Prostate gland (tissue), 2 donors: ENCODE measurements around the gene KTN1.

Source experiments
- CTCF ChIP-seq, 4 experiments: fragments of 200-600 bp in 2 of 4; fragments of 450-650 bp in 2 of 4; sonication (generic) in 2 of 4; IDR thresholded peaks; 1 replicate in 3 of 4; 2 replicates in 1 of 4; pipeline ENCODE4 v1.5.1; 2016 to 2019; ENCODE audit warnings: antibody characterized with exemption in 4 of 4, mild to moderate bottlenecking in 2 of 4, moderate library complexity in 2 of 4
- POLR2A ChIP-seq: fragments of 450-650 bp; IDR thresholded peaks from one replicate; pipeline ENCODE4 v1.6.1; 2016; ENCODE audit warnings: antibody characterized with exemption, mild to moderate bottlenecking
- POLR2AphosphoS5 ChIP-seq: sonication (generic); formaldehyde crosslinking; IDR thresholded peaks from one replicate; pipeline ENCODE4 v1.6.1; 2017; ENCODE audit warnings: antibody characterized with exemption

DNA sequence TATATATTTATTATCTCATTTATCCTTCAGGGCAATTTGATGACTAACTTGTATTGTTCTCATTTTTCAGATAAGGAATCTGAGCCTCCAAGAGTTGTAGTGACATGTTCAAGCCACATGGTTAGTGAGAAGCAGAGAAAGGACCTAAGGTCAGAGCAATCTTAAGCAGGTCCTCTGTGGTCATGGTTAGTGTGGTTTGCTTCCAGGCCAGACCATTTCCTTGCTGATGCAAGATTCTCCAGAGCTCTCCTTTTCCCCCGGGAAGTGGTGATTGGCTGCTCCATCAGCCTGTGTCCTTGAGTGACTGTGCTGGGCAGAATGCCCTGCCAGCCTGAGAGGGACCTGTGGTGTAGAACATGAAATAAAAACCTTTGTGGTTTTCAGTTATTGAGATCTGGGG is 141.3 kb downstream of the KTN1 start:
- no peak for TF ChIP-seq CTCF (IDR thresholded peaks at IDR 0.05)
- TF ChIP-seq POLR2AphosphoS5, result no peak
- no peak for TF ChIP-seq POLR2A
